NCI-H446 treated with DMSO at 0.1 percent for 48 hours (cell line): ENCODE data around the gene COX7B2.

ENCODE experiments used
- DNase-seq: peaks from one replicate; lab custom pipeline; 2025; lab: John Stamatoyannopoulos, UW

Gene COX7B2, protein sequence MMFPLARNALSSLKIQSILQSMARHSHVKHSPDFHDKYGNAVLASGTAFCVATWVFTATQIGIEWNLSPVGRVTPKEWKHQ

DNA sequence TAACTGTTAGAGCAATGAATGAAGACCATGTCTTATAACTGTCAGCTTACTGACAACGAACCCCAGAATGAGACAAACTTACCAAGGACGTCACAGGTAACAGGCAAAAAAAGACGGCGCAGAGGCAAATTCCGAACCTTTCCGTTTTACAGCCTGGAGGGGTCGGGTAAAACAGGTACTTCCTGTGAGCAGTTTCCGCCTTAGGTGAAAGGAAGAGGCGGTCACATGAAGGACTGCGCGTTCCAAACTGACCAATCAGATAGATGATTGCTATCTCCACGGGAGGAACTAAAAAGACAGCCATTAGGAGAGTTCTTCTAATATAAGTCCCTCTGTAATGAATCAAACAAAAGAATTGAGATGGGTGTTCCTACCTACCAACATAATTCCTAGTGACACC is at the start of gene COX7B2:
Gene COX7B2, minus strand, starts transcription at position 168 of the 400 bp plus-strand sequence. CDS start 174,053 bp downstream, outside the sequence.
- no peak for DNase-seq

DNA sequence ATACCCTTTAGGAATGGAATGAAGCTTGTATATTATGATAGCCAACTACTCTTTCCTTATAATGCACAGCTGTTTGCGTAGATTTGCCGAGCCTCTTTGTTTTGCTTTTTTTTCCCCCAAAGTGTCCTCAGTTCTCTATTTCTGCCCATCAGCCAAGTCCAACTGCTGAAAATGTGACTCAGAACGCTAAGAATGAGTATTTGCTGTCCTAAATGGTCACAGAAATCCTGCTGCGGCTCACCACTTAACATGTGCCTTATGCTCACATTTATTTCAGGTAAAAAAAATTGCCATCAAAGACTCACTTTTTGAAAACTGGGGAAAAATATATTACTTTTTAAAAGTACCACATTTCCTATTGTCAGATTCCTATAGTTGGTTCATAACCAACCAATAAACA is 47.4 kb upstream of the COX7B2 start:
- DNase-seq, result no peak

DNA sequence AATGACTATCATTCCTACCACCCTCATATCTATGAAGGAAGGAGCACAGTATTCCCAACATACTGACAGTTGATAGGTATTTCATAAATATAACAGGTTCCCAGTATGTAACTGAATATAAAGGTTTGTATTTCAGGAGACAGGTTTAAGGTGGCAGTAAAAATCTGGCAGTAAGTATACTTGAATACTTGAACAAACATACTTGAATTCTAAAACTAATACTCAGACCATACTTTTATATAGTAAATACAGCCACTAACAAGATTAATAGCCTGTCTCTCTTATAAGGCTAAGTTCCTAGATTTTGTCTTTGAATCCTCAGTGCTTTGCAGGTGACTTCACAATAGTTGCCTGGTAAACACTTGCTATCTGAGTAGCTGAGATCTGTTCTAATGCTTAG is 46.6 kb upstream of the COX7B2 start:
- no peak for DNase-seq

DNA sequence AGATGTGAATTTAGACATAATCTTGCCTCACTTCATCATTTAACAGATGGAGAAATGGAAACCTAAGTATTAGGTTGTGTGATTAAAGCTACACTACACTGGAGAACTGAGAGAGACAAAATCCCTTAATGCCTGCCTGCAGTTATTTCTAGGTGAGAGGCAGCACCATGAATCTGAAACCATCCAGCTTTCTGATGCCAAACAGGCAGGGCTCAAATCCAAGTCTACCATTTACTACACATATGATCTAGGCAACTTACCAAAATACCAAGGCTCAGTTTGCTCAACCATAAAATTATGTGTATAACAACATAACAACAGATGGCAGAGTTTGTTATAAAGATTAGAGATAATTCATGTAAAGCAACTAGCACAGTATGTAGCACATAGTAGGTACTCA is 45.6 kb upstream of the COX7B2 start:
- DNase-seq, result peak; percentile 68

DNA sequence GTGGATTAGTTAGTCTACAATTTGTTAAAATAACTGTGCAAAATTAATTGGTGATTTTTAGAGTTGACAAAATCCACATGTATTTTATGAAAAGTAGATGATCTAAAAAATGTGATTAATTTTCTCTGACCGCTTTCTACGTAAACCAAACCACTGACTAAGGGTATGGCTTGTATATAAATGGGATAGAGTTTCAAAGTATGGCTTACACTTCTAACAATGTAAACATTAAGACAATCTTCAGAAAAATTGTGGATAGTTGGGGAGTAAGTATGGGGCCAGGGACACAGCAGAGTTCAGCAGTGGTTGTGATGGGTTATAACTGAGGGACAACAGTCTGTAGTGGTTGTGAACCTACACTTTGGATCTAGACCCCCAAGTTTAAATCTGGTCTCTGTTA is 44.5 kb upstream of the COX7B2 start:
- no peak for DNase-seq

DNA sequence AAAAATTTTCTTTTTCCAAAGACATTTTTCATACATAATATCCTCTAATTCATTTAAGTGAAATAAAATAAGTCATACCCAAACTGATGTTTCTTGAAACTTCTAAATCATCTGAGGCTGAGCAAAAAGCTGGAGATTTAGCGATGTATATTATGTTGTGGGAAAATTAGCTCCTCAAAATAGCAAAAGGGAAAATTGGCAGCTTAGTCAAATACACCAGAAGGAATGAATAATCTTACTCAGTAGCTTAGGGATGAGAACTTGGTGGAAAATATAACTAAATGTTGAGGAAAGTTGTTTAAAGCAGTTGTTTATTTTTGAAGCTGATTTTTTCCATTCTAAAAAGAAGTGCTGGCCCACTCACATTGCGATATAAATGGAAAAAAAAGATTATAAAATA is 43.4 kb upstream of the COX7B2 start:
- DNase-seq, result no peak

DNA sequence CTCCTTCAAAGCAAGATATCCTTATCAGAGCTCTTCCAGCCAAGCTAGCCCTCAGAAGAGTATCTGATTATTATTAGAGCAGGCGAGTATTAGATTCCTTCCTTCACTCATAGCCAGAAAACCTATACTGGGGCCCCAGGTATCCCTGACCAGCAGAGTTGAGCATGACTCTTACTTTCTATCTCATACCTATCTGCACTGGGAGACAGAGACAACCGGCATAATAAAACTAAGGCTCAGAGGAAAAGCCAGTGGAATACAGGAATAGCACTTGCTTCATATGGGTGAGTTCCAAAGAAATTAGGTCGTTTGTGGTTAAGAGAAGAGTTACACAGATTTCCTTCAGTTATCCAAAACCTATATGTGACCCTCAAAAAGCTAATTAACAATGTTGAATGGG is 41.8 kb upstream of the COX7B2 start:
- DNase-seq, result no peak

DNA sequence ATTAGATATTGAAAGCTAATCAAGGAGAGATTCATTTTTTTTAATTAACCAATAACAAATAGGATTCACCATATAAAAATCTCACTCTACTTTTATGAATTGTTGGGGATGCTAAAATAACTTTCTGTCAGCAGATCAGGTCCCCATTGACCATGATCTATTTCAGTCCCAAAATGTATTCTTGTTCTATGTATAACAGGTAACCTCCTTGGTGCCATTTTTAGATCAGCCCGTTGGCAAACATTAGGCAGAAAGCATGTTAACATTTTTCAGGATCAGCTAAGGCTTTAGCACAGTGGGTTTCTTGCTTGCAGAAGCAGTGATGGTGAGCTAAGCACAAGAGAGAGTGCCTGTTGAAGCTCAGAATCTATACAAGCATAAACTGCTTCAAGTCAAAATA is 40.8 kb upstream of the COX7B2 start:
- no peak for DNase-seq

DNA sequence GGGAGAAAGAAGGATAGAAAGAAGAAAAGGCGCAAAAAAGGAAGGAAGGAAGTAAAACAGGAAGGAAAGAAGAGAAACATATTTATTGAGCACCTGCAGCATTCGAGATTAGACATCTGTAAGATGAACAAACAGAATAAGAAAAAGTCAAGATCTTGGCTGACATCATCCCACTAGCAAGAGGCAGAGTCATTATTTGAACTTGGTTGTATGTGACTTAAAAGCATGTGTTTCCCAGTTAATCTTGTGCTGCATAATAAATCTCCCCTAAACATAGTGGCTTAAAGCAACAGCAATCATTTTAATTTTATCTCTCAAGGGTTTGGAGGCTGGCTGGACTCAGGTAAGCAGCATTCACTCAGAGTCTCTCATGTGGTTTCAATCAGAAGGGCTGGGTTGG is 38.5 kb upstream of the COX7B2 start:
- DNase-seq, result no peak

DNA sequence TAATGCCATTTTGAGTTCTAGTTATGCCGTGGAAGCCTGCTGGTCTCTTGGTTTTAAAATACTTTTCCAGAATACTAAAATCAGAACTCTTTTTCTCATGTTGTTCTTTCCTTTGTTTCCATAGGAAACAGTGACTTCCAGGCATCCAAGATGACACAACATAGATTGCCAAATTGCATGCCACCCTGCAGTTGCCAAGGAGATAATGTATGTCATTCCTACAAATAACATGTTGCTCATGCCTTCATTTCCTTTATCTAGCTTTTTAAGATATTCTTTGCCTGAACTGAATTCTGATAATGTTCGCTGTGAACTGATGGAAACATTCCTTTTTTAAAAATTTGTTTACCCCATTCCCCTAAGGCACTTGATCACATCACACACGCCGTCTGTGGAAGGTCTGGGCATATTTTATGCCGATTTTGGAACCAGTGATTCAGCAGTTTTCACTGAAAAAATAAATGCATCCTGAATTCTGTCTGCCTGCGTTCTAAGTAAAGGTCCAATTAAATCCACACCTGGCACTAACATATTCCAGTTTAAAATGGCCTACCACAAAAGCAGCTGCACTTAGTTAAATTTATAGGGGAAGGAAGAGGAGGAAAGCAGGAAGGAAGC is 38.0 kb upstream of the COX7B2 start:
- DNase-seq, result no peak

DNA sequence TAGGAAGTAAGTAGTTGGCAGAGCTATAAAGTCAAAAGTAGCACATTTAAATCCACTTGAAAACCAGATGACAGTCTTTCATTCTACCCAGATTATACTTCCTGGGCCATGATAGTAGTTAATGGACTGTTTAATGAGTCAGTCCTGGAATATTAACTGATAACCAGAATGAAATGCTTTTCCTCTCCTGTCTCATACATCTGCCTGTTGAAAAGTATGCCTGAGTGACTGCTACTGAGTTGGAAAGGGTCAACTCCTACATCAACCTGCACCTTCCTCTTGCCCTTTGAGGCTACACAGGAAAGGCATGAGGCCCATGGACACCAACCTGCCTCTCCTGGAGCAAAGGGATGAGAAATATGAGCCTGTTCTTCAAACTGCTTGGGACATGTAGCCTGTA is 36.0 kb upstream of the COX7B2 start:
- no peak for DNase-seq

DNA sequence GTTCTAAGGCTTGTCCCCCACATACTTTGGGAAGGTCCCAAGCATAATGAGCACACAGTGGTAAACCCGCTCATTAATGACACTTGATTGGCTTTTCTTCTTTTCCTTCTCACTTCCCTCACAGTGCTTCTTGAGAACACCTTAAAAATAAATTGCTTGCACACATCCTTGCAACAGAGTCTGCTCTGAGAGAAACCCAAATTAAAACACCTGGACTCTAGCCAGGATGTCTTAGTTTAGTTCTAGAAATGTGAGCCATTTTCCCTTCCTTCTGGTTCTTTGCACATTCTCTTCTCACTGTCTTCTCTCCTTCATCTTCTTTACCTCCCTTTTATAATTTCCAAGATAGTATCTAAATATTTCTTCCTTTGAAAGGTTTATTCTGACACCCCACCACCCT is 35.3 kb upstream of the COX7B2 start:
- no peak for DNase-seq

DNA sequence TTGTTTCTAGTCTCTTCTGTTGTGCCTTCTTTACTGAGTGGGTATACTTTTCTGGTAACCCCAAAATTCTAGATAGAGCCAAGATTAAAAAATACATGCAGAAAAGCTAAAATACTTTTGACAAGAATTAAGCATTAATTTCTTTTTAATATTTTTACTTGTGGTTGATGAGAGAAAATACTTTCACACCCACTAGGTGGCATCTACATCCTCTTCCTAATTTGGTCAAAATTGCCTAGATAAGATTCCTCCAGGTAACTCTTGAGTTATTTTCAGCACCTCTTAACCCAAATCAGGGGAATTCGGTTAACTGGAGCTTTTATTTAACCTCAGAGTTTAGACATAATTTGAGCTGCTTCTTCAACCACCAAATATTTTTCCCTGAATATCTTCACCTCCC is 28.4 kb upstream of the COX7B2 start:
- DNase-seq, result no peak

DNA sequence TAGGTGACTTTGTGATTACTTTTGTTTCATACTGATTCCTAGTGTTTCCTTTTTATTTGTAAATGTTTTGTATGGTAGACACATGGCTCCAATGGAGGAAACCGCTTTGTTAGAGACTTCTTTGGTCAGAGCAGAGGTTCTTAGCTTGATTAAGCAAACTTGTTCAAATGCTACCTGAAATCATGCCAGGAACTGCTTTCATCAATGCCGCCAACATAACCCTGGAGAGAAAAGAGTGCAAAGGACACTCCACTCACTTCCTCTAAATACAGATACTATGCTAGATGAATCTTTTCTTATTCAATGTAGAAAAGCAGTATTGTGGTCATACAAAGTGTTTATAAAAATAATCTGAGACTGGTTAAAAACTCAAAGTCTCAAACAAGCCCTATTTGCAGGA is 25.7 kb upstream of the COX7B2 start:
- no peak for DNase-seq

DNA sequence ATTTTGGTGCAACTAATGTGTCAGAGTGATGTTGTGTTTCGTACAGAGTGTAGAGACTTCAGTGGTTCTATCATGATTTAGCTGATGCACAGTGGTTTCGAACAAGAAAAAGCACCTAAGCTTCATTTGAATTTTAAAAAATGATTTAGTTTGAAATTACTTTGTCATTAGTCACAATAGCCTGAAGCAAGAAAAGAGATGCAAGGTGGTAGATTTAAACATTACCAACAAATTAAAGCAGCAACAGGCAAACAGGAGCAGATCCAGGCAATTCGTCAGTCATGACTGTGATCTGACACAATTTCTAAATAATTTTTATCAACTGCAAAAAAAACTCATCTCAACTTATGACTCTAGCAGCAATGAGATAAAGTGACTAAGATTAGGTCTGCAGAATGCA is 24.6 kb upstream of the COX7B2 start:
- DNase-seq, result no peak

DNA sequence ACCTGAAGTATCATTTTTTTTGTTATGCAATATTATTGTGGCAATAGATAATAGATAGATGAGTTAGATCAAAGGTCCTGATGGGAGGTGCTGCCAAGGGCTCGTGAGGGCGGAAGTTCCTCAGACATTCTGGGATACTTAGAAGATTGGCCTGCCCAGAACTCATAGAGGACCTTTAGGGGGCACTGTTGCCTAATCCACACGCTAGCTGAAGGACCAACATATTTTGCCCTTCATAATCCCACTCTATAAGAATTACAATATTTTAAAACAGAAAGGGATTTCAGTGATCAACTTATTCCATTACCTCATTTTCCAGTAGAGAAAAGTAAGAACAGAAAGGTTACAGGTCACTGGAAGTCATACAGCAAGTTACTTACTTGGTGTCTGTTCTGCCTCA is 22.9 kb upstream of the COX7B2 start:
- DNase-seq, result no peak

DNA sequence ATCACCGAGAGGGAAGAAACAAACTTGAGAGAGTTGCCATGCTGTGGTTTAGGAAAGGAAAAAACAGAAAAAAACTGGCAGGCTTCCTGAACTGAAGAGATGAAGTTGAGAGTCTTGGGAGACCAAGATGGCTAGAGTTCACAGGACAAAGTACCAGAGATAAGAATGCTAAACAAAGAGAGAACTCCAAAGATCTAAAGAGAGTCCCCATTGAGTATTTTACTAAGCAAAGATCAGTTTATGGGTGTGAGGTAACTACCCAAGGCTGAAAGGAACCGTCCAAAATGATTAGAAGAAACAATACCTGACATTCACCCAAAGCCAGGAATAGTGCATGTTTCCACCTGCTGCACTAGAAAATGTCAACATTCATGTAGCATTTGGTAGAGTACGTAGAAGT is 21.8 kb upstream of the COX7B2 start:
- no peak for DNase-seq

DNA sequence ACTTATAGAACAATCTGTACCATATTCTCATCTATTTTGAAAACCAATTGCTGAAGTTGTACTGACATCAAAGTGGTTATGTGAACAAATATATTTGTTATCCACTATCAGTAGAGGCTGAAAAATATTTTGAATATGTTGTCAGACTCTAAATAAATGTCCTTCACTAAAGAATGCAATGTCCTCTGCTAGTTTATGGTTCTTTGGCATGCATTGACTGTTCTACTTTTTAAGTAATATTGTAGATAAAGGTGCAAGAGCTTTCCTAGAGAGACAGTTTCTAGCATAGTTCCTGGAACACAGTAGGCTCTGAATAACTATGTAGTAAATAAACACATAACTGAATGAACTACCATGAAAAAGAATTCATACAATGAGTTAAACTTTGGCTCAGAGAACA is 18.2 kb upstream of the COX7B2 start:
- DNase-seq, result no peak

DNA sequence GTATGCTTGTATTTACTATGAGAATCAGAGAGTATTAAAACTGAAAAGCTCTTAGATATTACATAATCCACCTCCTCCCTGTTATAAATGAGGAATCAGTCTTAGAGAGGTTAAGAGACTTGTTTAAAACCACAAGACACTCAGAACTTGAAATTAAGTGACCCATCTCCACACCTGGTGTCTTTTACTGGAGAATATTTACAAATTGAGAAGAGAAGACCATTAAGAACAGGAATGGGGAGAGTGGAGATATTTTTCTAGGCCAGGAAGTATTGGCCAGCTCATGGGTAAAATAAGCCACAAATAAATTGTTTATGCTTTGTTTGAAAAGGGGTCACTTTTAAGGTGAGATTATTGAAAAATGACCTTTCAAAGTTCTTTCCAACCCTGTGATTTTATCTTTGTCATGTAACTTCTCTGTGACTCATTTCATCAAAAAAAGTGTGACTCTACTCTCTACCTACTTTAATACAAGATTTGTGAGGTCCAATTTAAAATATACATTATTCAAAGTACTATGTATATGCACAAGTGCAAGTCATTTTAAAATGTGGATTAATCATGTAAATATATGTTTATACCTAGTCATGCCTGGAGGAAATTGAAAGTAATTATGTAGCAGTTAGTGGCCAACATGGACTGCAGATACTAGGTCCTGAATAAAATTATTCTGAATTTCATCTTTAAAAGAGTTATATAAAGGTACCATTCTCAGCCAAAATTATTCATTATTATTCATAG is 15.9 kb upstream of the COX7B2 start:
- DNase-seq, result no peak

DNA sequence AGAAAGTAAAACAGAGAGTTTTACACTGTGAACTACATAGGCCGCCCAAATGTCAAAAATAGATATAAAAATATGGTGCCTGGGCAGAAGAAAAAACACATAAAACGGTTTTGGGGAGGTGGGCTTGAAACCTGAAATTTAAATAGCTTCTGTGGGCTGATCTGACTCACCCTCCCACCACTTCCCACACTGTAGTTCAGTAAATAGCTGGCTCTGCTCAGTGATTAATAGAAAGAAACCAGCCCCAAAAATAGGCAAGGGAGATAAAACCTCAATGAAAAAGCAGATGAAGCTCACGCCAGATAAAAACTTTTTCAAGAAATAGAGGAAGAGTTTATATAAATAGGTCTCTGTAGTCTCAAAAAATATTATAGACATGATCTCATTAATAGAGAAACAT is 13.2 kb upstream of the COX7B2 start:
- DNase-seq, result no peak

DNA sequence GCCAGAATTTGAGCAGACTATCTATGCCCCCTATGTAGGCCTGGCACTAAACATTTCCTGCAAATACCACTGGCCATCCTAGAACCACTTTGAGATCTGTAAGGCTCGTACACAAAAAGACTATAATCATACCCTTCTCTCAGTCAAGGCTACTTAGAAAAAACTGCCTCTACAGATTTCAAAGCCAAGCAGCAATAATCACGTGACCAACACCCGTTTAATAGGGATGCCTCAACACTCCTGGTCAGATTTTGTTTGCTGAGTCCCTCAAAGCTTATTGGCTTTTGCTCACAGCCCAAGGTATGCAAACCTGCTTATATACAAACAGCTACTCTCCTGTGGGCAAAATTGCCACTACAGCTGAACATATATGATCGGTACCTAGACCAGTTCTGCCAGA is 897 bp downstream of the COX7B2 start:
- no peak for DNase-seq

DNA sequence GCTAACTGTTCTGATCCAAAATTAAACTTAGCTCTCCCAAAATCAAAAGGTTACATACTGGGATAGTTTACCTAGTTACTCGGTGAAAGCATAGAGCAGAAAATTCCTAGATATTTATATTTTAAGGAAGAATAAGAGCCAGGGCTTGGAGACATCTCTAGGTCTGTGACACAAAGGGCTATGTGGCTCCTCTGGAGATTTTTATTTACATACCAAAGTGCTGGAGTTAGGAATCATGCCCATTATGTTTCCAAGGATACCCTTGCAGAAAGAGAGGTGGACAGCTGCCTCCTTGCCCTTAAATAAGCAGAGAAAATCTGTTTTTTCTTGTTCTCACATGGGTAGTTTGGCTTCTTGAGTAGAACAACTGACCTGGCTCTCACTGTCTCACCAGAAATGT is 9.0 kb downstream of the COX7B2 start:
- DNase-seq, result peak; percentile 28

DNA sequence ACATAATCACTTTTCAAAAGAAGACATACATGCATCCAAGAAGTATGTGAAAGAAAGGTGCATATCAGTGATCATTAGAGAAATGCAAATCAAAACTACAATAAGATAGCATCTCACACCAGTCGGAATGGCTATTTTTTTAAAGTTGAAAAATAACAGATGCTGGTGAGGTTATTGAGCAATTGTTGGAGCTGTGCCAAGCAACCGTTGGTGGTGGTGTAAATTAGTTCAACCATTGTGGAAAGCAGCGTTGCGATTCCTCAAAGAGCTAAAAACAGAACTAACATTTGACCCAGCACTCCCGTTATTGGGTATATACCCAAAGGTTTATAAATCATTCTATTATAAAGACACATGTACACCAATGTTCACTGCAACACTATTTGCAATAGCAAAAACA is 14.2 kb downstream of the COX7B2 start:
- peak; percentile 10 for DNase-seq

DNA sequence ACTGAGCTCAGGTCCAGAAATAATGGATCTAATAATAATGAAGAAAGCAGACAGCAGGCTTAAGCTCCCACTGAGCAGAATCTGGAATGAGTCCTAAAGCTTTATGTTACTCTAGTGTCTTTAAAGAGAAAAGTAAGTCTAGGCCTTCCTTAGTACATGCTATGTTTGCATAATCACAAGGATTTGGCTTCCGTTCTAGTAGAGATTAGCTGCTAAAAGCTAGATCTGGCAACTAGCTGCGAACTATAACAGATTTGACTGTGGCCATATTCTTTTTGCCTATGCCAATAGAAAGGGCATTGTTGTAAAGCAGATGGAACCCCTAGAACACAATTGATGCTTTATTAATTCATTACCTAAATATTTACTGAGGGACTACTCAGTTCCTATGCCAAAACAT is 19.0 kb downstream of the COX7B2 start:
- peak; percentile 58 for DNase-seq
